SK-N-MC (cell line): ENCODE measurements around the gene SMCO3.
A peak's percentile ranks its signal among the peaks of the same experiment; 100 is the strongest.

ENCODE experiments used
- DNase-seq: peaks from one replicate; pipeline ENCODE4 v3.0.0-alpha.2; 2011; ENCODE audit warnings: low read depth, low spot score
- H3K27ac ChIP-seq: fragments of 200-600 bp; sonication (generic); 2 replicates; pipeline ENCODE4 v1.5.1; 2016; ENCODE audit warnings: mixed run types
- H3K36me3 ChIP-seq: fragments of 200-600 bp; sonication (generic); 2 replicates; pipeline ENCODE4 v1.6.1; 2017; ENCODE audit warnings: antibody characterized with exemption, low read length, mixed read lengths; ENCODE audit not compliant: insufficient read depth
- H3K4me3 ChIP-seq: fragments of 200-600 bp; sonication (generic); 2 replicates; pipeline ENCODE4 v1.5.1; 2016
- H3K9ac ChIP-seq: fragments of 200-600 bp; sonication (generic); 2 replicates; pipeline ENCODE4 v1.8.0; 2017; ENCODE audit warnings: mixed run types, mixed read lengths; ENCODE audit not compliant: insufficient read length
- H3K9me3 ChIP-seq: fragments of 200-600 bp; sonication (generic); 2 replicates; pipeline ENCODE4 v1.6.1; 2017; ENCODE audit warnings: low read depth, mild to moderate bottlenecking, antibody characterized with exemption, low read length, moderate library complexity, mixed read lengths
- EZH2 ChIP-seq: fragments of 200-600 bp; sonication (generic); IDR thresholded peaks from one replicate; pipeline ENCODE4 v1.6.1; 2017; ENCODE audit warnings: antibody characterized with exemption
- FOXP2 ChIP-seq: optimal IDR thresholded peaks from 2 replicates; pipeline ENCODE3; 2011; ENCODE audit warnings: mild to moderate bottlenecking, moderate library complexity; ENCODE audit not compliant: insufficient read depth; ENCODE audit errors: extremely low read length, control extremely low read depth
- POLR2AphosphoS5 ChIP-seq: IDR thresholded peaks from 2 replicates; pipeline ENCODE4 v1.6.1; 2012; ENCODE audit warnings: mild to moderate bottlenecking, low read depth, low read length, borderline replicate concordance

SMCO3 gene

DNA sequence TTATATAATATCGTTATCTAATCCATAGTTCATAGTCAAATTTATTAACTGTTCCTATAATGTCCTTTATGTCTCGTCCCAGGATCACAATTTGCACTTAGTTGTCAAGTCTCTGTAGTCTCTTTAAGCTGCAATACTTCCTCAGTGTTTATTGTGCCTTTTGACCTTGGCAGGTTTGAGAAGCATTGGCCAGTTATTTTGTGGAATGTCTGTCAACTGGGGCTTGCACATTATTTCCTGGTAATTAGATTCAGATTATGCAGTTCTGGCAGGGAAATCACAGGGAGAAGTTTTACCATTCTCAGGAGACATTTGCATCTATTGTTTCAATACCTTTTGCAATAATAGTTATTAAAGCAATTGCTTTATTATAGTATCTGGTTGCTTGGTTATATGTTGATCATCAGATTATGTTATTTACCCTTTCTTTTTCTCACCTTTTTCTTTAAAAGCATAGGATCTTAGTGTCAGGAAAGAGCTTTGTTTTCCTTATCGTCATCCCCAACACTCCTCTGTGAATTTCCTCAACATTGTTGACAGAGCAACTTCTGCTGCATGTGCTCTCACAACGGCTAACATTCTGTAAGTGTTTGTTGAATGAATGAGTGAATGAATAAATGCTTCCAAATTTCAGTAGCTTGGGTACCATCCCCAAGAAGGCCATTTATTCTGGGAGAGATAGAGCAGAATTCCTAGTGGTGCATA is 33.0 kb upstream of the SMCO3 start:
- Histone ChIP-seq H3K27ac (no peak overlapping the region), H3K4me3 (no peak overlapping the region), H3K36me3 (no peaks in the 10 kb centered on the region), H3K9me3 (no peaks in the 10 kb centered on the region), H3K9ac (no peak overlapping the region)
- no peak for TF ChIP-seq EZH2
- TF ChIP-seq FOXP2, result no peak
- TF ChIP-seq POLR2AphosphoS5, result no peak
- no peak for DNase-seq

DNA sequence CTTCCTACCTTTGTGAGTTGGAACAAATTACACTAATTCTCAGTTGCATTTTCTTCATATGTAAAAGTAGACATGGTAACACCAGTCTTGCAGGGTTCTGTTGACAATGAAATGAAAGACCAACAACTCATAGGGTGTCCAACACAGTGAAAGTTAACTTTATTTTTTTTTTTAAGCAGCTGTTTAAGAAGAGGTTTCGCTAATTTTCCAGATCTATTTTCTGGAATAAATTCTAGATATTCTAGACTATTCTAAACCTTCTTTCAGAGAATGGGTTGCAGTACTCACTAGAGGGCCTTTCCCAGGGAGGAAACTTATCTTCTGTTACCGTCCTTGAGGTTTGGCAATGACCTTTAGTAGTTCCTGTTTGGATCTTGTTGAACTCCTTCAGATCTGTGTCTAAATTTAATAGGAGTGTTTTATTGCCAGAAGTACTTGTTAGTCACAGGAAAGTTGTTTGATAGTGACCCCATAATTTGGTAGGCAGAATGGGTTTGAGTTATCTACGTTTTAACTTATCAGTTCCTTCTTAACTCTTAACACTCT is 32.1 kb upstream of the SMCO3 start:
- Histone ChIP-seq H3K27ac (no peak overlapping the region), H3K36me3 (no peaks in the 10 kb centered on the region), H3K9me3 (no peaks in the 10 kb centered on the region), H3K4me3 (no peak overlapping the region), H3K9ac (no peak overlapping the region)
- no peak for DNase-seq
- no peak for TF ChIP-seq POLR2AphosphoS5
- no peak for TF ChIP-seq FOXP2
- TF ChIP-seq EZH2, result no peak

DNA sequence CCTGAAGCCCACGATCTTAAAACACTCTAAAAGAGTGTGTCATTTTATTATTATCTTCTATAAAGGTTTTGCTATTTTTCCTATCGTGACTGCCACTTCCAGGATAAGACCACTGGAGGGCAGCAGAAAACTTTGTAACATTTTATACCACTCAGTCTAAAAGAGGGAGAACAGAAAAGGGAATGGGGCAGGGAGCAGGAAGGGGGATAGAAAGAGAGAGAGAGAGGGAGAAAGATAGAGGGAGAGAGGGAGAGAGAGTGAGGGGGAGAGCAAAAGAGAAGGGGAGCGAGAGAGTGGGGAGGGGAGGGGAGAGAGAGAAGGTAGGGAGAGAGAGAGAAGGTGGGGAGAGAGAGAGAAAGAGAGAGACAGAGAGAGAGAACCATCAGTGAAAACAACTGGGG is 31.4 kb upstream of the SMCO3 start:
- TF ChIP-seq FOXP2, result no peak
- no peak for TF ChIP-seq EZH2
- no peak for TF ChIP-seq POLR2AphosphoS5
- Histone ChIP-seq H3K36me3 (no peaks in the 10 kb centered on the region), H3K9ac (no peak overlapping the region), H3K27ac (no peak overlapping the region), H3K9me3 (no peaks in the 10 kb centered on the region), H3K4me3 (no peak overlapping the region)
- peak; percentile 24 for DNase-seq

DNA sequence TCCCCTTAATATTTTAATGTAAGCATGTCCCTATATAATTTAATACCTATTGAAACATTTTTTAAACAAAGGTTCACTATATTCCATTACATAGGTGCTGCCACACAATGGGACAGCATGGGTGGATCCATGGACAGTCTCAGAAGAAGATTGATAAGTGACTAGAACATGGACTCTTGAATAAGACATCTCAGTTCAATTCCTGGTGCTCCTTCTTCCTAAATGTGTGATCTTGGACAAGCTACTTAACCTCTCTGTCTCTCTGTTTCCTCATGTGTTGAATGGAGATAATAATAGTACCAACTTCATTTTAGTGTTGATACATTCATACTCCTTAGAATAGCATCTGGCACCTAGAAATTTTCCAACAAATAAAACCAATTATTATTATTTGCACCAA is 30.4 kb upstream of the SMCO3 start:
- Histone ChIP-seq H3K4me3 (no peak overlapping the region), H3K9me3 (no peaks in the 10 kb centered on the region), H3K9ac (no peak overlapping the region), H3K27ac (no peak overlapping the region), H3K36me3 (no peaks in the 10 kb centered on the region)
- TF ChIP-seq EZH2, result no peak
- TF ChIP-seq POLR2AphosphoS5, result no peak
- TF ChIP-seq FOXP2, result no peak
- no peak for DNase-seq

DNA sequence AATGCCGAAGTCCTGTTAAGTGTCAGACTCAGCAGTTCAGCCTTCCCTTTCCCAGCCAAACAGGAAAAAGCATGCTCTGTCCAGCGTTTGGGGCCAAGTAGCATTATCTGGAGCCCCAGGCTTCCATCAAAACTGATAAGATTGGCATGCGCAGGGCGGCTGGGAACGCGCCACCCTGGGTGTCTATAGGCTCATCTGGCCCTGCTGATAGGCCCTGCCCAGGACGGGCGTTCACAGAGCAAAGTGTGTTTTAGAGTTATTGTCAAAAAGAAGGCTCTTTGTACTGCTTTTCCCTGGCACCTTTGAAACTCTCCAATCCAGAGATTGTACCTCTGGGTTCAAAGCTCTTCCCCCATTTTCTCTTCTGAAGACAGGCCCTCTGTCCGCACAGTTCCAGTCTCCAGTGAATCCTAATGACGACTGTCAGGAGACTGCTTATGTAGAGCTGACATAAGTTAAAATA is 29.5 kb upstream of the SMCO3 start, which contains the start of gene ART4:
ART4 (minus strand) TSS at position 102 of the 463 bp plus-strand sequence. CDS start 413 bp downstream, outside the sequence.
- TF ChIP-seq FOXP2 (no peak), EZH2 (no peak), POLR2AphosphoS5 (no peak)
- no peak for DNase-seq
- Histone ChIP-seq H3K4me3 (no peak within 1 kb of the TSS), H3K36me3 (no peaks in the 10 kb centered on the region), H3K9me3 (no peaks in the 10 kb centered on the region), H3K27ac (no peak within 1 kb of the TSS), H3K9ac (no peak within 1 kb of the TSS)

DNA sequence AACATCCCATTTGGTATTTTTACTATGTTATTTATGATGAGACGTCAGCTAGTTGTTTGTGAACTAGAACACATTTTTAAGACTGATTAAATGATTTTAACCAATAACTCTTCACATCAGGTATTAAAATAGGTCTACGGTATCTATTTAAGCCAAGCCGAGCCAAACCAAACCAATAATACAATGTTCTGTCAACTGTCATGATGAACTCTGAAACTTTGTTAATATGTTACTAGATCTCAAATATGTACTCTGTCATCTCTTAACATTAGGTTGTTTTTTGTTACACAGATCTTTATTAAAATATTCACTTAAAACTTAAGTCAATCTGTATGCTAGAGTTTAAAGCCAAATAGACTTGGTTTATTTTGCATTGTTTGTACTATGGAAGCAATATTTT is 28.3 kb upstream of the SMCO3 start:
- TF ChIP-seq FOXP2 (no peak), EZH2 (no peak), POLR2AphosphoS5 (no peak)
- Histone ChIP-seq H3K36me3 (no peaks in the 10 kb centered on the region), H3K9me3 (no peaks in the 10 kb centered on the region), H3K27ac (no peak overlapping the region), H3K4me3 (no peak overlapping the region), H3K9ac (no peak overlapping the region)
- DNase-seq, result no peak

DNA sequence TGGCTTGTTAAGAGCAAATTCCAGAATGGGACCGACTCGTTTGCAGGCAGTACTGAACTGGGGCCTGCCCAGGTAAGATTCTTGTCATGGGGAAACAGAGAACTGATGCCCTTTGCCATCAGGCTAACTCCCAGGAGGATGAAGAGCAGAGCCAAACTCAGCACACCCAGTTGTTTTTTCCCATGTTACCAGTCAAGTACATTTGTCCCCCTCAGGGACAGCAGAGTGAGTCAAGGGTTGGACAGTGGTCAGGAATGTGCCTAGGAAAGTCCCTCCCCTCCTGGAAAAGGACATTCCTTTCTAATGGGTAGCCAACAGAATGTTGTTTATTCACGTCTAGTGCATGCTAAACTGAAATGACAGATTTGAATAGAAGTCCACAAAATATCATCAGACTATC is 27.8 kb upstream of the SMCO3 start:
- H3K9me3 ChIP-seq, result no peaks in the 10 kb centered on the region
- no peak for TF ChIP-seq EZH2
- no peak for TF ChIP-seq FOXP2
- TF ChIP-seq POLR2AphosphoS5, result no peak
- H3K4me3 ChIP-seq, result no peak overlapping the region
- H3K36me3 ChIP-seq, result no peaks in the 10 kb centered on the region
- H3K9ac ChIP-seq, result no peak overlapping the region
- DNase-seq, result no peak
- H3K27ac ChIP-seq, result no peak overlapping the region

DNA sequence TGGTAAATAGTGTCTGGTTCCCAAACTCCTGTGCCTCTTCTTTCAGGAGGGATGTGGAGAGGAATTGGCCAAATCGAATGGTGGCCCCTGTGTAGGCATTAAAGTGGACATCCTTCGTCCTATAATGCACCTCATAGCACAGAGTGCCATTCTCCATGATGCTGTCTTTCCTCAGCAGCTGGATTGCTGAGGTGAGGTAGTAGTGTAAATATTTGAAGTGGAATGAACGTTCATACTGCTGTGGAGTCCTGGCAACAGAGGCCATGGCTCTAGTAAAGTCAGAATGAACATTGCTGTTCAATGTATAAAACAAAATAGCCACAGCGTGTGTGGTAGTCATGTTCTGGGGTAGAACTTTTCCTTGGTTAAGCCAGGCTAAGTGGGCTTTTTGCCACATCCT is 26.6 kb upstream of the SMCO3 start:
- TF ChIP-seq EZH2 (no peak), POLR2AphosphoS5 (no peak), FOXP2 (no peak)
- Histone ChIP-seq H3K9ac (no peak overlapping the region), H3K4me3 (no peak overlapping the region), H3K27ac (no peak overlapping the region), H3K9me3 (no peaks in the 10 kb centered on the region), H3K36me3 (no peaks in the 10 kb centered on the region)
- DNase-seq, result no peak
